ENCODE data around the gene FOXP1.

FOXP1 gene

GRCh38 chr3:71163198-71163918 lies 420.2 kb downstream of the FOXP1 start:
- no peak for DNase-seq

DNA sequence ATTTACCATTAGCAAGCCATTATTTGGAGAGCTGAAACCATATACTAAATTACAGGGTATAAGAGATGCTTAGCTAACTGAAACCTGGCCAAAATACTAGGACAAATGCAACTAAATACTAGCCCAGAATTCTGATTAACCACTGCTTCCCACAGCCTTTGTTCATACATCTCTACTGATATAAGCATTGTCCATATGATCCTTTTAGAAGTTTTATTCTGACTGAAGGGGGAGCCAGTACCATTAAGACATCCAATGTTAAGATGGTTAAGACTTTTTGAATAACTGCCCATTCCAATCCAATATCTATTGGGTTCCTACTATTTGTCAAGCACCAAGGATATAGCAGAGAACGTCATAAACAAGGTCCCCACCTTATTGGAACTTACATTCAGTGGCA lies 421.3 kb downstream of the FOXP1 start:
- DNase-seq, result no peak

- DNase-seq, result no peak
Observed at GRCh38 chr3:71160785-71161546, 422.6 kb downstream of the FOXP1 start.

GRCh38 chr3:71156062-71156665 lies 427.4 kb downstream of the FOXP1 start:
- DNase-seq, result no peak

GRCh38 chr3:71154846-71155245 lies 428.7 kb downstream of the FOXP1 start:
- DNase-seq, result no peak

GRCh38 chr3:71153713-71154112 lies 429.8 kb downstream of the FOXP1 start:
- DNase-seq, result no peak

DNA sequence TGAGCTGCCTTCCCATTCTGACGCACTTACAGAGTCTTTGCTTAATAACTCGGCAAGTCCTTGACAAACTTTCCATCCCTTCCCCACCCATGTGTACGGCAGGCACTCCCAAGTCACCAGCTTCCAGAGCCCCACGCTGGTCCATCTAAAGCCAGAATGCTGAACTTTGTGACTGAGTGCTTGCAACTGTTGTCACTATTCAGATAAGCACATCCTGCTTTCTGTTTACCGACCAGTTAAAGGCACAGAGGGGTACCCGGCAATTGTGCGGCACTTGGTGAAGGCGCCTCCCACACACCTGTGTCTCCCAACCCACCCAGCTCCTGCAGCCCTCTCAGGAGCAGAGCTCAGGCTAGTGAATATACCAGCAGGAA lies 430.6 kb downstream of the FOXP1 start:
- DNase-seq, result no peak

GRCh38 chr3:71152039-71152891 lies 431.3 kb downstream of the FOXP1 start:
- DNase-seq, result no peak

GRCh38 chr3:71149959-71150954 lies 433.3 kb downstream of the FOXP1 start:
- DNase-seq, result no peak

DNA sequence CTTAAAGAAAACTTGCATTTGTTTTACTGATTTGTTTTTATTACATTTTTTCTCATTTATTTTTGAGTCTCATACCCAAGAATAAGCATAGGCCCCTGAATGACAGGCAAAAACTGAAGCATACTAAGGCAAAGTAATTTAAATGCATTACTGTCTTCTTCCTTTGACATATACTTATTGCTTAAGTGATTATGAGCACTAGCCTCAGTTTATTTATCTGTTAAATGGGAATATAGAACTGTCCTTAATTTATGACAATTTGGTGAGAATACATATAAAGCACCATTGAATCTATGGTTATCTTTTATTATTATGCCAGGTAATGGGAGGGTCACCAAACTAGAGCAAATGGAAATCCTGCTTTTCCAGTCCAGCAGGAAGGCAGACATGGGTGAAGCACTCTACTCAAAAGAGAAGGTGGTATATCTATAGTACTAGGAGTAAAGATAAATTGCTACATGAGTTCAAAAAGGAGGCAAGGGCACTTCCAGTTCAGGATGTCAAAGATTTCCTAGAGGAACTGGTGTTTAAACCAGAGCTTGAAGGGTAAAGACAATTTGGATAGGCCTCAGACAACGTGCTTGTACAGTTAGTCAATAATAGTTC lies 435.0 kb downstream of the FOXP1 start:
- no peak for DNase-seq

GRCh38 chr3:71146673-71147072 lies 436.9 kb downstream of the FOXP1 start:
- DNase-seq, result no peak

GRCh38 chr3:71145954-71146353 lies 437.6 kb downstream of the FOXP1 start:
- DNase-seq, result no peak

- no peak for DNase-seq
Observed at GRCh38 chr3:71144525-71145253, 438.8 kb downstream of the FOXP1 start.

DNA sequence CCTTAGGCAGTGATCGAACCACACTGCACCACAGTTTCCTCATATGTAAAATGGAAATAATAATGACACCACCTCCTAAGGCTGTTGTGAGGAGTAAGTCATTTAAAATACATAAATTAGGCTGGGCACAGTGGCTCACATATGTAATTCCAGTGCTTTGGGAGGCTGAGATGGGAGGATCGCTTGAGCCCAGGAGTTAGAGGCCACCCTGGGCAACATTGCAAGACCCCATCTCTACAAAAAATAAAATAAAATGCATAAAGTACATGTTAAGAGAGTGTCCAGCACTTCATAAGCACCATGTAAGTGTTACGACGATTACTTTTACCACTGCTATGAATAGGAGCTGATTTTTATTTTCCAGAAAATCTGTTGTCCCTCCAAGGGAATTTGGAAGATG lies 440.0 kb downstream of the FOXP1 start:
- DNase-seq, result no peak

GRCh38 chr3:71142441-71143161 lies 440.9 kb downstream of the FOXP1 start:
- DNase-seq, result no peak

DNA sequence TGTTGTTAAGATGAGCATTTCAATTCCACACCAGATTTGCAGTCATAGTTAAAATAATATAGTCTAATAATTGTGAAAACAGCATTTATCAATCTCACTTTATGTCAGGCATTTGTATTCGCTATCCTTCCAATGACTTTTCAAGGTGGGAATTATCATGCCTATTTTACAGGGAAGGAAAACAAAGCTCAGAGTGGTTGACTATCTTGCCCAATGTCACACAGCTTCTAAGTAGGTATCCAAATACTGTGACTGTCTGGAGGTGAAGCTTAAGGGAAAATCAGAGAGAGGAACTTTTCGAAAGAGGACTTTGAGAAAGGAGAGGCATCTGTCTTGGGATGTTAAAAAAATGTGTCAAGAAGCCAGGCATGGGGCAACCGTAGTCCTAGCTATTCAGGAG lies 443.1 kb downstream of the FOXP1 start:
- no peak for DNase-seq

DNA sequence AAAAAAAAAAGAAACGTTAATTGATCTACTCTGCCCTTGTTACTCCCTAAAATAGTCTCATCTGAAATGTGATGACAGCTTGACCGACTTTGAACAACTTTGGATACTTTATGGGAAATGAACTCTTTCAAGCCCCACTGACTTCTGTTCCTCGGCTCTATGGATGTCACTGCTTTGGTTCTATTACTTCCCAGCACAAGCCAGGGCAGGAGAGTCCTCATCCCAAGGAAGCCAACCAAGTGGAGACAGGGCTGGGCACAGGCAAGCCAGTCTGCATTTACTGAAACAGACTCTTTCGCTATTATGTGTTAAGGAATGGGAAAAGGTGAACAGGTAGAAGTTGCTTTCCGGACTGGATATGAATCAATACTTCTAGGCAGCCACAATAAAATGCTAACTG lies 444.0 kb downstream of the FOXP1 start:
- DNase-seq, result no peak

DNA sequence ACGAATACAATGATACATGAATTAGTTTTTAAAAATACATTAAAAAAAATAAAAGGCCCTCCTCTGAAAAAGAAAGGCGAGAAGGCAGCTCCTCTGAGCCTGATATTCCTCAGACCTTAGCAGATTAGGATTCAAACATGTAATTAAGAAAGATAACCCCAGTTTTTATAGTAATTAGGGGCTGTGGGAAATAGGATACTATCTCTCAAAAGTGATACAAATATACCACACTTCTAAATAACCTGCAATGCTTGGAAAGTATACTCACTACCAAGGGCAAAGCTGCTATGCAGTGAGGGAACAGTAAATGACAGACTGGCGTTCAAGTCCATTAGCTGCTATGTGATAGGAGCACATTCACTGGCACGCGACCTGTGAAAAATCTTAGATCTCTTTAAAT lies 445.1 kb downstream of the FOXP1 start:
- no peak for DNase-seq

GRCh38 chr3:71136276-71136675 lies 447.3 kb downstream of the FOXP1 start:
- DNase-seq, result no peak

Data from right forelimb (tissue), 1 donor.